Stomach (tissue), 4 donors: ENCODE data around the gene PDCD4.

Source experiments
- POLR2A ChIP-seq, 4 donors: fragments of 450-650 bp; IDR thresholded peaks; one replicate each; pipeline ENCODE4 v1.6.1; 2016; ENCODE audit warnings: antibody characterized with exemption in 4 of 4, control low read depth in 2 of 4, mild to moderate bottlenecking in 1 of 4, moderate library complexity in 1 of 4
- POLR2AphosphoS5 ChIP-seq, 3 donors: sonication (generic); formaldehyde crosslinking; IDR thresholded peaks; one replicate each; pipeline ENCODE4 v1.6.1; 2016; ENCODE audit warnings: antibody characterized with exemption in 3 of 3
- TF ChIP-seq, protein P1 (sequence below), 7 experiments: fragments of 450-650 bp in 4 of 7; fragments of 200-600 bp in 3 of 7; sonication (generic) in 3 of 7; IDR thresholded peaks; one replicate each; pipeline ENCODE4 v1.5.1; 2016 to 2019; ENCODE audit warnings: antibody characterized with exemption in 7 of 7, control low read depth in 2 of 7, mild to moderate bottlenecking in 1 of 7

DNA sequence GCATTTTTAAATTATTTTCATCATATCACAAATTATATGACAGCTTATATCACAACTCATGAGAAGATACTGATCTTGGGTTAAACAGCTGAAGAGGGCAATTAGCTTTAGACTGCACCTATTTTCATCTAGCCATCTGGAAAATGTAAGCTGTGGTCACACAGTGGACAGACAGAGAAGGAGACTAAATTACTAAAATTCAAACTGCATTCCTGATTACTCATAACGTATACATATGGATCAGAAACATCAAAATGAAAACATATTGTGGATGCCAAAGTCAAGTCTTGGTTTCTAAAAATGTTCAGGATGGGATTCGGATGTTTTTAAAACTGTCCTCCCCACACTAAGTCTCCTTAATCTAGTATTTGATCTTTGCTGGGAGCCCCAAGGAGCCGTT, 40.6 kb downstream of the PDCD4 start:
- TF ChIP-seq POLR2AphosphoS5 (IDR thresholded peaks at IDR 0.05) (no peak), POLR2A (IDR thresholded peaks at IDR 0.05) (no peak)
- TF ChIP-seq, protein P1, sequence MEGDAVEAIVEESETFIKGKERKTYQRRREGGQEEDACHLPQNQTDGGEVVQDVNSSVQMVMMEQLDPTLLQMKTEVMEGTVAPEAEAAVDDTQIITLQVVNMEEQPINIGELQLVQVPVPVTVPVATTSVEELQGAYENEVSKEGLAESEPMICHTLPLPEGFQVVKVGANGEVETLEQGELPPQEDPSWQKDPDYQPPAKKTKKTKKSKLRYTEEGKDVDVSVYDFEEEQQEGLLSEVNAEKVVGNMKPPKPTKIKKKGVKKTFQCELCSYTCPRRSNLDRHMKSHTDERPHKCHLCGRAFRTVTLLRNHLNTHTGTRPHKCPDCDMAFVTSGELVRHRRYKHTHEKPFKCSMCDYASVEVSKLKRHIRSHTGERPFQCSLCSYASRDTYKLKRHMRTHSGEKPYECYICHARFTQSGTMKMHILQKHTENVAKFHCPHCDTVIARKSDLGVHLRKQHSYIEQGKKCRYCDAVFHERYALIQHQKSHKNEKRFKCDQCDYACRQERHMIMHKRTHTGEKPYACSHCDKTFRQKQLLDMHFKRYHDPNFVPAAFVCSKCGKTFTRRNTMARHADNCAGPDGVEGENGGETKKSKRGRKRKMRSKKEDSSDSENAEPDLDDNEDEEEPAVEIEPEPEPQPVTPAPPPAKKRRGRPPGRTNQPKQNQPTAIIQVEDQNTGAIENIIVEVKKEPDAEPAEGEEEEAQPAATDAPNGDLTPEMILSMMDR (IDR thresholded peaks at IDR 0.05), result no peak
